ENCODE measurements around the gene FAM227A. TPM values are rescaled to one million over a fixed set of nuclear protein-coding genes. Genes with fewer than 3 reads are reported as not detected.
A peak's percentile ranks its signal among the peaks of the same experiment; 100 is the strongest.

FAM227A gene
- 1.1 and 2.9 TPM in 2 replicates for total RNA-seq
- 0.51 and 2.3 TPM in 2 replicates for polyA plus RNA-seq

- DNase-seq (ENCODE audit: low spot score), result peak; percentile 93
- Histone ChIP-seq H3K27me3 (no peaks in the 10 kb centered on the region), H3K4me3 (peak within 1 kb of the TSS; percentile 82), H3K79me2 (peaks cover 59% of the 10 kb centered on the region), H3K27ac (peak within 1 kb of the TSS; percentile 97), H3K9me3 (ENCODE audit: low read depth) (no peaks in the 10 kb centered on the region), H3K4me1 (ENCODE audit: insufficient read depth) (peaks cover 8% of the 10 kb centered on the region), H2AFZ (peak within 1 kb of the TSS; percentile 80), H4K20me1 (ENCODE audit: insufficient read depth, poor library complexity, severe bottlenecking) (no peaks in the 10 kb centered on the region), H3K4me2 (peak within 1 kb of the TSS; percentile 93), H3K36me3 (replicated peaks; ENCODE audit: insufficient read depth, low read depth) (no peaks in the 10 kb centered on the region), H3K9me2 (replicated peaks; ENCODE audit: insufficient read depth) (no peaks in the 10 kb centered on the region)
- WGBS (ENCODE audit: low lambda C conversion rate, missing lambda C conversion rate), result under 1% methylated on average over 62 of the region's 66 CpGs
- TF ChIP-seq EZH2 (IDR thresholded peaks at IDR 0.05; ENCODE audit: borderline replicate concordance) (no peak), CTCF (IDR thresholded peaks at IDR 0.05; ENCODE audit: poor library complexity) (no peak), EZH2phosphoT487 (IDR thresholded peaks at IDR 0.05; ENCODE audit: low read depth, severe bottlenecking, unreplicated experiment) (no peak)
Measured at GRCh38 chr22:38656256-38657044, at the start of gene FAM227A, which contains the start of gene CBY1. TSS of gene FAM227A (minus strand) at chr22:38656392. CDS start at chr22:38650168, 6,224 bp downstream. TSS of gene CBY1 (plus strand) at chr22:38656638. CDS start at chr22:38668055, 11,417 bp downstream.

DNA sequence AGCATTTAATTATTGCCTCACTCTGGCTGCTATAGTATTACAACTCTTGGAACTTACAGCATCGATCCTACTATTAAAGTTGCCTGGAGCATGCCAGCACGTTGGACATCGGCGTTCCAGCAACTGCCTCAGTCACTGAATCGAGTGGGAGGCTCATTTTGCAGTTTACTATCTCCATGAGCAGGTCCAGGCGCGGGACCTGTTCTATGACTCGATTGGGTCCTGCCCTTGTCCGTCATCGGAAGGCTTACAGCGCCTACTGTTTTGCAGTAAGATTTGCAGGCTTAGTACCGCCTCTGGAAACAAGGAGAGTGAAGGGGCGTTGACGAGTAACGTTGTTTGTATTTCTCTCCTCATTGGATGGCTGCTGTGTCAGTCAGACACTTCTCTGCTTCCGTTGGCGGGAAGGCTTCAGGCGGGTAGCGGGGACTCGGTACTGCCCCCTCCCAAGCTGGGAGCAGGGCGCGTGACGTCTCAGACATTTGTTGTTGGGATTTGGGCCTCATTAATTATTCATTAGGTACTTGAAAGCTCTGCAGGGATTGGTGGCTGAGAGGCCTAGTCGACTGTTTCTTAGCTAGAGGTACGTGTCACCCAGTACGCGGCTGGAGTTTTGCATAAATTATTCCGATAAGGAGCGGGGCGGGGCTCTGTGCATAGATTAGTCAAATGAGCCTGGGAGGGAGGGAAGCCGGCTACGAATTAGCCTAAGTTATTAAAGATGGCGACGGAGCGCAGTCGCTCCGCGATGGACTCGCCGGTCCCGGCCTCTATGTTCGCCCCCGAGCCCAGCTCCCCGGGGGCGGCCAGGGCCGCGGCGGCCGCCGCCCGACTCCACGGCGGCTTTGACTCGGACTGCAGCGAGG lies 49.3 kb upstream of the FAM227A start, which contains the start of gene GTPBP1:
Gene GTPBP1 (plus strand): TSS at position 710 of the 866 bp plus-strand sequence. CDS start 12 bp downstream, at position 722.
- H3K4me1 ChIP-seq (ENCODE audit: insufficient read depth), result peaks cover 22% of the 10 kb centered on the region
- peak within 1 kb of the TSS; percentile 90 for H3K4me2 ChIP-seq
- H4K20me1 ChIP-seq (ENCODE audit: insufficient read depth, poor library complexity, severe bottlenecking), result peaks cover 40% of the 10 kb centered on the region
- peak within 1 kb of the TSS; percentile 83 for H3K27ac ChIP-seq
- under 1% methylated on average over 55 of the region's 55 CpGs for WGBS (ENCODE audit: low lambda C conversion rate, missing lambda C conversion rate)
- H3K36me3 ChIP-seq (replicated peaks; ENCODE audit: insufficient read depth, low read depth), result no peaks in the 10 kb centered on the region
- DNase-seq (ENCODE audit: low spot score), result peak; percentile 100
- TF ChIP-seq CTCF (IDR thresholded peaks at IDR 0.05; ENCODE audit: poor library complexity) (no peak), EZH2phosphoT487 (IDR thresholded peaks at IDR 0.05; ENCODE audit: low read depth, severe bottlenecking, unreplicated experiment) (no peak), EZH2 (IDR thresholded peaks at IDR 0.05; ENCODE audit: borderline replicate concordance) (no peak)
- no peaks in the 10 kb centered on the region for H3K9me3 ChIP-seq (ENCODE audit: low read depth)
- no peaks in the 10 kb centered on the region for H3K27me3 ChIP-seq
- peak within 1 kb of the TSS; percentile 23 for H3K4me3 ChIP-seq
- H3K79me2 ChIP-seq, result peaks cover 42% of the 10 kb centered on the region
- no peaks in the 10 kb centered on the region for H3K9me2 ChIP-seq (replicated peaks; ENCODE audit: insufficient read depth)
- H2AFZ ChIP-seq, result peak within 1 kb of the TSS; percentile 43

GRCh38 chr22:38704654-38705234 lies 48.6 kb upstream of the FAM227A start:
- Histone ChIP-seq H3K27me3 (no peaks in the 10 kb centered on the region), H3K4me3 (no peak overlapping the region), H3K9me3 (ENCODE audit: low read depth) (no peaks in the 10 kb centered on the region), H3K27ac (peak overlapping the region; percentile 77), H3K9me2 (replicated peaks; ENCODE audit: insufficient read depth) (no peaks in the 10 kb centered on the region), H2AFZ (peak overlapping the region; percentile 1), H3K4me2 (peak overlapping the region; percentile 69), H3K79me2 (peaks cover 42% of the 10 kb centered on the region), H3K4me1 (ENCODE audit: insufficient read depth) (peaks cover 22% of the 10 kb centered on the region), H4K20me1 (ENCODE audit: insufficient read depth, poor library complexity, severe bottlenecking) (peaks cover 33% of the 10 kb centered on the region), H3K36me3 (replicated peaks; ENCODE audit: insufficient read depth, low read depth) (no peaks in the 10 kb centered on the region)
- TF ChIP-seq CTCF (IDR thresholded peaks at IDR 0.05; ENCODE audit: poor library complexity), result no peak
- TF ChIP-seq EZH2 (IDR thresholded peaks at IDR 0.05; ENCODE audit: borderline replicate concordance), result no peak
- no peak for TF ChIP-seq EZH2phosphoT487 (IDR thresholded peaks at IDR 0.05; ENCODE audit: low read depth, severe bottlenecking, unreplicated experiment)
- WGBS (ENCODE audit: low lambda C conversion rate, missing lambda C conversion rate), result 20% methylated on average over 10 of the region's 10 CpGs
- DNase-seq (ENCODE audit: low spot score), result no peak

Measured in hepatocyte (in vitro differentiated cells).